DND-41 (cell line): Measurements from ENCODE around the gene CACNA1H.

Experiments
- EZH2 ChIP-seq: IDR thresholded peaks from 3 replicates; pipeline ENCODE4 v1.6.1; 2012; ENCODE audit warnings: borderline replicate concordance, low read depth, mild to moderate bottlenecking, moderate library complexity, low read length, inconsistent platforms; ENCODE audit not compliant: severe bottlenecking
- TF ChIP-seq, protein P1 (sequence below): IDR thresholded peaks from 2 replicates; pipeline ENCODE4 v1.5.1; 2012; ENCODE audit warnings: borderline replicate concordance, low read length, moderate library complexity, mild to moderate bottlenecking; ENCODE audit not compliant: poor library complexity, severe bottlenecking; ENCODE audit errors: extremely low read depth

- TF ChIP-seq, protein P1, sequence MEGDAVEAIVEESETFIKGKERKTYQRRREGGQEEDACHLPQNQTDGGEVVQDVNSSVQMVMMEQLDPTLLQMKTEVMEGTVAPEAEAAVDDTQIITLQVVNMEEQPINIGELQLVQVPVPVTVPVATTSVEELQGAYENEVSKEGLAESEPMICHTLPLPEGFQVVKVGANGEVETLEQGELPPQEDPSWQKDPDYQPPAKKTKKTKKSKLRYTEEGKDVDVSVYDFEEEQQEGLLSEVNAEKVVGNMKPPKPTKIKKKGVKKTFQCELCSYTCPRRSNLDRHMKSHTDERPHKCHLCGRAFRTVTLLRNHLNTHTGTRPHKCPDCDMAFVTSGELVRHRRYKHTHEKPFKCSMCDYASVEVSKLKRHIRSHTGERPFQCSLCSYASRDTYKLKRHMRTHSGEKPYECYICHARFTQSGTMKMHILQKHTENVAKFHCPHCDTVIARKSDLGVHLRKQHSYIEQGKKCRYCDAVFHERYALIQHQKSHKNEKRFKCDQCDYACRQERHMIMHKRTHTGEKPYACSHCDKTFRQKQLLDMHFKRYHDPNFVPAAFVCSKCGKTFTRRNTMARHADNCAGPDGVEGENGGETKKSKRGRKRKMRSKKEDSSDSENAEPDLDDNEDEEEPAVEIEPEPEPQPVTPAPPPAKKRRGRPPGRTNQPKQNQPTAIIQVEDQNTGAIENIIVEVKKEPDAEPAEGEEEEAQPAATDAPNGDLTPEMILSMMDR: no peak
- TF ChIP-seq EZH2: no peak
Observed at GRCh38 chr16:1120577-1120941, 32.3 kb upstream of the CACNA1H start.
